NCI-H2227 (cell line): ENCODE results near the gene BABAM2.

Experiments used
- DNase-seq: peaks from one replicate; lab custom pipeline; 2025; ENCODE audit not compliant: unreplicated experiment; lab: John Stamatoyannopoulos, UW

BABAM2 gene

GRCh38 chr2:28055325-28055970 lies 164.9 kb downstream of the BABAM2 start:
- no peak for DNase-seq

GRCh38 chr2:28058791-28059190 lies 168.3 kb downstream of the BABAM2 start:
- no peak for DNase-seq

- no peak for DNase-seq
Observed at GRCh38 chr2:28062867-28063266, 172.3 kb downstream of the BABAM2 start.

- no peak for DNase-seq
Observed at GRCh38 chr2:28063492-28063962, 173.0 kb downstream of the BABAM2 start.

GRCh38 chr2:28067602-28068001 lies 177.1 kb downstream of the BABAM2 start:
- no peak for DNase-seq

GRCh38 chr2:28068088-28068487 lies 177.6 kb downstream of the BABAM2 start:
- DNase-seq = no peak

- no peak for DNase-seq
Observed at GRCh38 chr2:28068527-28068926, 178.0 kb downstream of the BABAM2 start.

GRCh38 chr2:28071221-28071620 lies 180.7 kb downstream of the BABAM2 start:
- DNase-seq = no peak

GRCh38 chr2:28074137-28074536 lies 183.6 kb downstream of the BABAM2 start:
- no peak for DNase-seq

GRCh38 chr2:28080911-28081310 lies 190.4 kb downstream of the BABAM2 start:
- no peak for DNase-seq

- DNase-seq = no peak
Observed at GRCh38 chr2:28082131-28082530, 191.6 kb downstream of the BABAM2 start.

- DNase-seq = no peak
Observed at GRCh38 chr2:28083476-28083875, 192.9 kb downstream of the BABAM2 start.

- no peak for DNase-seq
Observed at GRCh38 chr2:28084564-28084963, 194.0 kb downstream of the BABAM2 start.

- DNase-seq = no peak
Observed at GRCh38 chr2:28085201-28085600, 194.7 kb downstream of the BABAM2 start.

- DNase-seq = no peak
Observed at GRCh38 chr2:28086611-28087010, 196.1 kb downstream of the BABAM2 start.

GRCh38 chr2:28088970-28089369 lies 198.4 kb downstream of the BABAM2 start:
- no peak for DNase-seq

GRCh38 chr2:28089486-28089885 lies 199.0 kb downstream of the BABAM2 start:
- no peak for DNase-seq

- no peak for DNase-seq
Observed at GRCh38 chr2:28093308-28093707, 202.8 kb downstream of the BABAM2 start.

- no peak for DNase-seq
Observed at GRCh38 chr2:28093768-28094167, 203.2 kb downstream of the BABAM2 start.

- DNase-seq = no peak
Observed at GRCh38 chr2:28094739-28095138, 204.2 kb downstream of the BABAM2 start.

- DNase-seq = no peak
Observed at GRCh38 chr2:28095622-28096021, 205.1 kb downstream of the BABAM2 start.

- DNase-seq = no peak
Observed at GRCh38 chr2:28096421-28096820, 205.9 kb downstream of the BABAM2 start.

GRCh38 chr2:28098501-28099225 lies 208.1 kb downstream of the BABAM2 start:
- no peak for DNase-seq
